D721Med (cell line): ENCODE results near the gene IGSF9.

ENCODE experiments used
- DNase-seq: peaks from one replicate; pipeline ENCODE4 v3.0.0; 2011; ENCODE audit warnings: low spot score; ENCODE audit not compliant: insufficient read length
- FAIRE-seq: peaks from 2 replicates; lab custom pipeline; 2011; peaks lifted over from hg19 to GRCh38; lab: Jason Lieb, UNC
- TF ChIP-seq, protein P1 (sequence below): IDR thresholded peaks from 2 replicates; pipeline ENCODE4 v1.5.1; 2012; ENCODE audit warnings: mild to moderate bottlenecking, control low read depth; ENCODE audit not compliant: insufficient read depth; ENCODE audit errors: missing control alignments

IGSF9 gene

DNA sequence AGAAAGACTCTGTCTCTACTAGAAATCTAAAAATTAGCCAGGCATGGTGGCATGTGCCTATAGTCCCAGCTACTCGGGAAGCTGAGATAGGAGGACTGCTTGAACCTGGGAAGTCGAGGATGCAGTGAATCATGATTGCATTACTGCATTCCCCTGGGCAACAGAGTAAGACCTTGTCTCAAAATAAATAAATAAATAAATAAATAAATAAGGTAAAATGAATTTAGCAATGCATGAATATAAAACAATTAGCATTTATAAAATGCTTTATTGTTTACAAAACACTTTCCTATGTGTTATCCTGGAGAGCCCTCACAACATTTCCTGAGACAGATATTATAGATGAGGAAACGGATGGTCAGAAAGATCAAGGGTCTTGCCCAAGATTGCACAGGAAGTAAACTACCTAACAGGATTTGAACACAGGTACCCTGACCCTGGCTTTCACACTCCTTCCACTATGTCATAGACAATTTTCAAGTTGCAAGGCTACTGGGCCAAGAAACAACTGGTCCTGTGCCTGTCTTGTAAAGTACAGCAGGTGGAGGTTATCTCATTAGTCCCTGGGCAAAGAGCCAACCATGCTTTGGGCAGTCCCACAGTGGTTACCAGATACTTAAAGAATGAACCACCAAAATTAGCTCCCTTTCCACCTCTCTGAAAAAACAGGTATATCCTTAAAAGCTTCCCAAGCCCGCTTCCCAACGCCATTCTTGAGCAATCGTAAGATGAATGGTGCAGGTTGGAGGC, 67.5 kb downstream of the IGSF9 start:
- TF ChIP-seq, protein P1, sequence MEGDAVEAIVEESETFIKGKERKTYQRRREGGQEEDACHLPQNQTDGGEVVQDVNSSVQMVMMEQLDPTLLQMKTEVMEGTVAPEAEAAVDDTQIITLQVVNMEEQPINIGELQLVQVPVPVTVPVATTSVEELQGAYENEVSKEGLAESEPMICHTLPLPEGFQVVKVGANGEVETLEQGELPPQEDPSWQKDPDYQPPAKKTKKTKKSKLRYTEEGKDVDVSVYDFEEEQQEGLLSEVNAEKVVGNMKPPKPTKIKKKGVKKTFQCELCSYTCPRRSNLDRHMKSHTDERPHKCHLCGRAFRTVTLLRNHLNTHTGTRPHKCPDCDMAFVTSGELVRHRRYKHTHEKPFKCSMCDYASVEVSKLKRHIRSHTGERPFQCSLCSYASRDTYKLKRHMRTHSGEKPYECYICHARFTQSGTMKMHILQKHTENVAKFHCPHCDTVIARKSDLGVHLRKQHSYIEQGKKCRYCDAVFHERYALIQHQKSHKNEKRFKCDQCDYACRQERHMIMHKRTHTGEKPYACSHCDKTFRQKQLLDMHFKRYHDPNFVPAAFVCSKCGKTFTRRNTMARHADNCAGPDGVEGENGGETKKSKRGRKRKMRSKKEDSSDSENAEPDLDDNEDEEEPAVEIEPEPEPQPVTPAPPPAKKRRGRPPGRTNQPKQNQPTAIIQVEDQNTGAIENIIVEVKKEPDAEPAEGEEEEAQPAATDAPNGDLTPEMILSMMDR = no peak
- FAIRE-seq (no peak), DNase-seq (no peak)
